ENCODE measurements around the gene LGALS3.
"Not testable (repeated sequence)": the region's sequence is repeated elsewhere in the genome, so short reads cannot be mapped to it uniquely, and the experiment has no call there.

- TF ChIP-seq POLR2A (IDR thresholded peaks at IDR 0.05; ENCODE audit: low read depth, low read length); TAF1 (IDR thresholded peaks at IDR 0.05; ENCODE audit: low read depth, low read length); SPI1 (IDR thresholded peaks at IDR 0.05; ENCODE audit: low read depth, low read length); POLR2AphosphoS5 (IDR thresholded peaks at IDR 0.05; ENCODE audit: low read depth, low read length); PAX5 (IDR thresholded peaks at IDR 0.05; ENCODE audit: insufficient read depth, low read length, severe bottlenecking); POU2F2 (IDR thresholded peaks at IDR 0.05; ENCODE audit: low read depth, low read length): not testable (repeated sequence)
Measured at GRCh38 chr14:55079961-55080360, 49.1 kb upstream of the LGALS3 start.

All from GM12891 (cell line).